Hematopoietic multipotent progenitor cell treated with erythropoietin and hydrocortisone succinate and interleukin-3 and kit ligand, for 6 days (in vitro differentiated cells): ENCODE data around the gene PDE4D.

Source experiments
- DNase-seq: peaks from one replicate; pipeline ENCODE4 v3.0.0-alpha.2; 2015

The PDE4D gene

GRCh38 chr5:59272809-59273427 is 620.6 kb downstream of the PDE4D start:
- no peak for DNase-seq

- no peak for DNase-seq
Measured at GRCh38 chr5:59268756-59269415, 624.6 kb downstream of the PDE4D start.

GRCh38 chr5:59267033-59267432 is 626.5 kb downstream of the PDE4D start:
- DNase-seq, result no peak

- no peak for DNase-seq
Measured at GRCh38 chr5:59266410-59266809, 627.1 kb downstream of the PDE4D start.

- no peak for DNase-seq
Measured at GRCh38 chr5:59264639-59265245, 628.8 kb downstream of the PDE4D start.

- DNase-seq, result no peak
Measured at GRCh38 chr5:59264013-59264412, 629.5 kb downstream of the PDE4D start.

- DNase-seq, result no peak
Measured at GRCh38 chr5:59261969-59262368, 631.6 kb downstream of the PDE4D start.

GRCh38 chr5:59260973-59261372 is 632.6 kb downstream of the PDE4D start:
- no peak for DNase-seq

- no peak for DNase-seq
Measured at GRCh38 chr5:59260200-59260599, 633.3 kb downstream of the PDE4D start.

GRCh38 chr5:59259237-59259636 is 634.3 kb downstream of the PDE4D start:
- DNase-seq, result no peak

- DNase-seq, result no peak
Measured at GRCh38 chr5:59257488-59258400, 635.8 kb downstream of the PDE4D start.

GRCh38 chr5:59256331-59256730 is 637.2 kb downstream of the PDE4D start:
- no peak for DNase-seq

GRCh38 chr5:59254055-59254687 is 639.4 kb downstream of the PDE4D start:
- no peak for DNase-seq

GRCh38 chr5:59253625-59254024 is 639.9 kb downstream of the PDE4D start:
- DNase-seq, result no peak

- no peak for DNase-seq
Measured at GRCh38 chr5:59251627-59252026, 641.9 kb downstream of the PDE4D start.

GRCh38 chr5:59249726-59250125 is 643.8 kb downstream of the PDE4D start:
- DNase-seq, result no peak

GRCh38 chr5:59249160-59249559 is 644.4 kb downstream of the PDE4D start:
- no peak for DNase-seq

- DNase-seq, result no peak
Measured at GRCh38 chr5:59246882-59247281, 646.6 kb downstream of the PDE4D start.

GRCh38 chr5:59246145-59246869 is 647.2 kb downstream of the PDE4D start:
- DNase-seq, result no peak

GRCh38 chr5:59245198-59245597 is 648.3 kb downstream of the PDE4D start:
- DNase-seq, result no peak

- no peak for DNase-seq
Measured at GRCh38 chr5:59241552-59241951, 652.0 kb downstream of the PDE4D start.

- no peak for DNase-seq
Measured at GRCh38 chr5:59241119-59241518, 652.4 kb downstream of the PDE4D start.
